K562 (cell line): ENCODE data around the gene CKM. TPM values are rescaled to one million over a fixed set of nuclear protein-coding genes. Genes with fewer than 3 reads are reported as not detected.

Source experiments
- BCLAF1 ChIP-seq, 2 experiments: fragments of 450-650 bp in 1 of 2; IDR thresholded peaks; 2 replicates each; pipeline ENCODE4 v1.6.1; 2011 to 2017; ENCODE audit warnings: low read depth in 2 of 2, antibody characterized with exemption in 1 of 2, borderline replicate concordance in 1 of 2, low read length in 1 of 2, mild to moderate bottlenecking in 1 of 2, mixed read lengths in 1 of 2; ENCODE audit not compliant: control insufficient read depth in 1 of 2
- CBFA2T3 ChIP-seq: fragments of 450-650 bp; IDR thresholded peaks from 2 replicates; pipeline ENCODE4 v1.6.1; 2017
- FIP1L1 ChIP-seq: fragments of 200-400 bp; formaldehyde crosslinking; IDR thresholded peaks from 2 replicates; pipeline ENCODE4 v1.6.1; 2018; ENCODE audit warnings: mild to moderate bottlenecking, low read depth, low read length; ENCODE audit not compliant: poor library complexity, severe bottlenecking
- FOXM1 ChIP-seq, 2 experiments: fragments of 450-650 bp in 1 of 2; sonication (generic) in 1 of 2; formaldehyde crosslinking in 1 of 2; IDR thresholded peaks; 2 replicates each; pipeline versions ENCODE4 v1.6.1 to v1.9.0; 2017 to 2022; ENCODE audit warnings: low read depth in 2 of 2, mild to moderate bottlenecking in 2 of 2, missing genetic modification reagents in 1 of 2, moderate library complexity in 1 of 2
- GABPB1 ChIP-seq: sonication (generic); formaldehyde crosslinking; IDR thresholded peaks from 2 replicates; pipeline ENCODE4 v1.8.0; 2022; ENCODE audit warnings: mild to moderate bottlenecking, missing genetic modification reagents
- HMG20B ChIP-seq: fragments of 250-450 bp; sonication (Bioruptor Pico); IDR thresholded peaks from 2 replicates; pipeline ENCODE4 v1.5.0; 2021; ENCODE audit warnings: mild to moderate bottlenecking
- IFI16 ChIP-seq: fragments of 250-450 bp; sonication (Bioruptor Pico); IDR thresholded peaks from 2 replicates; pipeline ENCODE4 v2.1.2; 2022; ENCODE audit warnings: mild to moderate bottlenecking, inconsistent platforms
- MAZ ChIP-seq, 2 experiments: fragments of 450-650 bp in 1 of 2; sonication (generic) in 1 of 2; formaldehyde crosslinking; IDR thresholded peaks in 1 of 2; conservative IDR thresholded peaks in 1 of 2; 2 replicates each; pipeline versions ENCODE4 v1.4.0 to v1.5.0; 2020; ENCODE audit warnings: mild to moderate bottlenecking in 1 of 2, missing genetic modification reagents in 1 of 2
- MCM7 ChIP-seq, 2 experiments: fragments of 450-650 bp; IDR thresholded peaks; 2 replicates each; pipeline ENCODE4 v1.6.1; 2016 to 2018
- NFXL1 ChIP-seq: fragments of 450-650 bp; formaldehyde crosslinking; IDR thresholded peaks from 2 replicates; pipeline ENCODE4 v1.4.0; 2021; ENCODE audit warnings: mild to moderate bottlenecking
- NR4A1 ChIP-seq, 2 experiments: fragments of 250-450 bp in 1 of 2; fragments of 450-650 bp in 1 of 2; sonication (Bioruptor Pico) in 1 of 2; IDR thresholded peaks; 2 replicates each; pipeline versions ENCODE4 v1.4.0 to v1.6.1; 2016 to 2020; ENCODE audit warnings: mild to moderate bottlenecking in 2 of 2, missing compliant biosample characterization in 1 of 2, missing genetic modification characterization in 1 of 2, moderate library complexity in 1 of 2
- PTRF ChIP-seq: fragments of 450-650 bp; IDR thresholded peaks from 2 replicates; pipeline ENCODE4 v1.6.1; 2016; ENCODE audit warnings: mild to moderate bottlenecking, missing genetic modification characterization, missing compliant biosample characterization
- PTTG1 ChIP-seq: fragments of 450-650 bp; IDR thresholded peaks from 2 replicates; pipeline ENCODE4 v1.6.1; 2016; ENCODE audit warnings: low read depth, mild to moderate bottlenecking, missing genetic modification characterization, missing compliant biosample characterization
- SMARCB1 ChIP-seq: IDR thresholded peaks from 2 replicates; pipeline ENCODE4 v1.6.1; 2011; ENCODE audit warnings: improper control_type of control experiment, low read depth; ENCODE audit not compliant: insufficient read length
- SUPT5H ChIP-seq: fragments of 450-650 bp; IDR thresholded peaks from 2 replicates; pipeline ENCODE4 v1.6.1; 2016
- TBL1XR1 ChIP-seq, 2 experiments: IDR thresholded peaks; 2 replicates each; pipeline ENCODE4 v1.6.1; 2012; ENCODE audit warnings: improper control_type of control experiment in 2 of 2, low read length in 2 of 2, mild to moderate bottlenecking in 1 of 2
- TGIF2 ChIP-seq: sonication (generic); formaldehyde crosslinking; IDR thresholded peaks from 2 replicates; pipeline ENCODE4 v1.8.1; 2022; ENCODE audit warnings: mild to moderate bottlenecking, missing genetic modification reagents, moderate library complexity
- ZFPM2 ChIP-seq: fragments of 250-450 bp; sonication (Bioruptor Pico); IDR thresholded peaks from 2 replicates; pipeline ENCODE4 v1.5.1; 2022; ENCODE audit warnings: mild to moderate bottlenecking
- ZNF277 ChIP-seq: fragments of 250-450 bp; sonication (Bioruptor Pico); IDR thresholded peaks from 2 replicates; pipeline ENCODE4 v1.8.0; 2022; ENCODE audit warnings: inconsistent platforms, mild to moderate bottlenecking, moderate library complexity, borderline replicate concordance
- ZNF354B ChIP-seq: fragments of 250-450 bp; sonication (Bioruptor Pico); IDR thresholded peaks from 2 replicates; pipeline ENCODE4 v1.4.0; 2020
- ZNF41 ChIP-seq: fragments of 250-450 bp; sonication (Bioruptor Pico); conservative IDR thresholded peaks from 2 replicates; pipeline ENCODE4 v1.4.0; 2020; ENCODE audit warnings: mild to moderate bottlenecking
- ZNF830 ChIP-seq: fragments of 250-450 bp; sonication (Bioruptor Pico); IDR thresholded peaks from 2 replicates; pipeline ENCODE4 v1.5.0; 2021; ENCODE audit warnings: mild to moderate bottlenecking
- polyA plus RNA-seq, 8 experiments: library from polyadenylated mRNA; depleted of rRNA in 4 of 8; stranded (reverse) in 5 of 8; unstranded in 3 of 8; fragments of >200 nt; fragmentation: Nextera tagmentation in 2 of 8; fragmentation: Illumina TruSeq in 1 of 8; extraction: Ambion mirVana in 2 of 8; extraction: Trizol in 1 of 8; gene quantifications; 2 replicates each; pipeline versions ENCODE4 v1.2.1 to v1.2.3, GENCODE V29; 2011 to 2014; ENCODE audit warnings: inconsistent platforms in 1 of 8, missing spikeins in 1 of 8
- total RNA-seq, 7 experiments: library from RNA; depleted of rRNA in 6 of 7; stranded (reverse); fragments of >200 nt in 6 of 7; fragmentation: Illumina TruSeq in 2 of 7; extraction: Trizol in 2 of 7; gene quantifications; 2 replicates each; pipeline versions ENCODE4 v1.2.1 to v1.2.3, GENCODE V29; 2011 to 2021; ENCODE audit warnings: low replicate concordance in 1 of 7
- TF ChIP-seq, protein P1 (sequence below): sonication (generic); formaldehyde crosslinking; IDR thresholded peaks from 2 replicates; pipeline ENCODE4 v1.8.1; 2023; ENCODE audit warnings: mild to moderate bottlenecking, missing genetic modification reagents, moderate library complexity

CKM gene
- total and polyA plus RNA-seq, 9 of the 15 experiments (the other 6 are each of a cell fraction or from before 2014, with no cell fraction given): 0.06 to 0.17 (median 0.09) TPM; not detected in 4

DNA sequence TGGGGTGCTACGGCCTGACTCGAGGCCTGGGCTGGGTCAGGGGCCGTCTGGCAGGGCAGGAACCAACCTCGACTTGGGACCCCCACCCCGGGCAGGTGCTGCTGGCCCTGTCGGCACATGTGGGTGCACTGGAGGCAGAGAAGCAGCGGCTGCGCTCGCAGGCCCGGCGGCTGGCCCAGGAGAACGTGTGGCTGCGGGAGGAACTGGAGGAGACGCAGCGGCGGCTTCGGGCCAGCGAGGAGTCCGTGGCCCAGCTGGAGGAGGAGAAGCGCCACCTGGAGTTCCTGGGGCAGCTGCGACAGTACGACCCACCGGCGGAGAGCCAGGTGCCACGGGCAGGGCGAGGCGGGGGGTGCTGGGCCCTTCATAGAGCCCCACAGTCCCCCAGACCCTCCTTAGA lies 23.8 kb upstream of the CKM start (continued):
- TF ChIP-seq PTRF (tag): no peak
- TF ChIP-seq TGIF2 (CRISPR knock-in tag): no peak
- TF ChIP-seq FIP1L1: no peak
- no peak for TF ChIP-seq ZNF41
- no peak for TF ChIP-seq IFI16 (CRISPR knock-in tag)
- TF ChIP-seq FOXM1 (IDR thresholded peaks at IDR 0.05; ENCODE audit: low read depth): no peak
- TF ChIP-seq FOXM1 (CRISPR knock-in tag; IDR thresholded peaks at IDR 0.05; ENCODE audit: low read depth): no peak
- TF ChIP-seq PTTG1 (tag): no peak
- TF ChIP-seq ZNF277 (CRISPR knock-in tag): no peak
- TF ChIP-seq MAZ (CRISPR knock-in tag; conservative IDR thresholded peaks at IDR 0.05 in 1 of 2, IDR thresholded peaks at IDR 0.05 in 1 of 2): no peak
- TF ChIP-seq SMARCB1: no peak
- no peak for TF ChIP-seq NR4A1 (CRISPR knock-in tag; IDR thresholded peaks at IDR 0.05)
- TF ChIP-seq NR4A1 (tag; IDR thresholded peaks at IDR 0.05): no peak
- TF ChIP-seq MCM7 (IDR thresholded peaks at IDR 0.05): no peak
- no peak for TF ChIP-seq BCLAF1 (IDR thresholded peaks at IDR 0.05; ENCODE audit: borderline replicate concordance in 1 of 2, control insufficient read depth in 1 of 2, low read depth in 2 of 2, low read length in 1 of 2)
- no peak for TF ChIP-seq ZFPM2 (CRISPR knock-in tag)
- TF ChIP-seq GABPB1 (CRISPR knock-in tag): peak; percentile 38; the same call in 1 of the 2 replicates
- no peak for TF ChIP-seq CBFA2T3
- TF ChIP-seq HMG20B (CRISPR knock-in tag): no peak
- TF ChIP-seq, protein P1, sequence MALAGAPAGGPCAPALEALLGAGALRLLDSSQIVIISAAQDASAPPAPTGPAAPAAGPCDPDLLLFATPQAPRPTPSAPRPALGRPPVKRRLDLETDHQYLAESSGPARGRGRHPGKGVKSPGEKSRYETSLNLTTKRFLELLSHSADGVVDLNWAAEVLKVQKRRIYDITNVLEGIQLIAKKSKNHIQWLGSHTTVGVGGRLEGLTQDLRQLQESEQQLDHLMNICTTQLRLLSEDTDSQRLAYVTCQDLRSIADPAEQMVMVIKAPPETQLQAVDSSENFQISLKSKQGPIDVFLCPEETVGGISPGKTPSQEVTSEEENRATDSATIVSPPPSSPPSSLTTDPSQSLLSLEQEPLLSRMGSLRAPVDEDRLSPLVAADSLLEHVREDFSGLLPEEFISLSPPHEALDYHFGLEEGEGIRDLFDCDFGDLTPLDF (CRISPR knock-in tag): no peak
- no peak for TF ChIP-seq NFXL1 (CRISPR knock-in tag)
- TF ChIP-seq ZNF830 (CRISPR knock-in tag): no peak
- no peak for TF ChIP-seq SUPT5H
- no peak for TF ChIP-seq TBL1XR1 (IDR thresholded peaks at IDR 0.05; ENCODE audit: low read length in 2 of 2)
- no peak for TF ChIP-seq ZNF354B
